GM12878 (cell line): ENCODE results near the gene ERCC1. TPM values are rescaled to one million over a fixed set of nuclear protein-coding genes. Genes with fewer than 3 reads are reported as not detected.

Experiments
- ASH2L ChIP-seq: fragments of 300-600, 200-600 bp; sonication (generic); IDR thresholded peaks from 2 replicates; pipeline ENCODE4 v1.6.1; 2017; ENCODE audit warnings: low read depth, mild to moderate bottlenecking, borderline replicate concordance
- ATF7 ChIP-seq: fragments of 450-650 bp; IDR thresholded peaks from 2 replicates; pipeline ENCODE4 v1.6.1; 2016; ENCODE audit warnings: low read depth, mild to moderate bottlenecking
- BCL11A ChIP-seq: IDR thresholded peaks from 2 replicates; pipeline ENCODE4 v1.6.1; 2011; ENCODE audit warnings: low read depth, low read length
- CHD1 ChIP-seq: IDR thresholded peaks from 2 replicates; pipeline ENCODE4 v1.6.1; 2012; ENCODE audit warnings: low read depth, low read length, improper control_type of control experiment
- FOXK2 ChIP-seq: fragments of 450-650 bp; IDR thresholded peaks from 2 replicates; pipeline ENCODE4 v1.6.1; 2017; ENCODE audit warnings: mild to moderate bottlenecking, moderate library complexity
- GABPA ChIP-seq: IDR thresholded peaks from 2 replicates; pipeline ENCODE4 v1.6.1; 2014; ENCODE audit warnings: antibody characterized with exemption, low read depth, mild to moderate bottlenecking, inconsistent platforms
- MEF2B ChIP-seq: fragments of 450-650 bp; IDR thresholded peaks from 2 replicates; pipeline ENCODE4 v1.6.1; 2018; ENCODE audit warnings: mild to moderate bottlenecking, moderate library complexity; ENCODE audit not compliant: partially characterized antibody, poor library complexity, severe bottlenecking
- NFYB ChIP-seq: IDR thresholded peaks from 2 replicates; pipeline ENCODE4 v1.6.1; 2011; ENCODE audit warnings: low read depth, mild to moderate bottlenecking, low read length, improper control_type of control experiment, moderate library complexity; ENCODE audit not compliant: insufficient read depth
- NR2C2 ChIP-seq: IDR thresholded peaks from 2 replicates; pipeline ENCODE4 v1.6.1; 2011; ENCODE audit warnings: borderline replicate concordance, low read depth; ENCODE audit not compliant: control insufficient read depth, insufficient read length
- PAX5 ChIP-seq: IDR thresholded peaks from 2 replicates; pipeline ENCODE4 v1.6.1; 2011; ENCODE audit warnings: low read depth, low read length, borderline replicate concordance
- RFX5 ChIP-seq: IDR thresholded peaks from 2 replicates; pipeline ENCODE4 v1.6.1; 2011; ENCODE audit warnings: low read depth, low read length, improper control_type of control experiment
- TCF3 ChIP-seq: IDR thresholded peaks from 2 replicates; pipeline ENCODE4 v1.6.1; 2012; ENCODE audit warnings: low read depth, mild to moderate bottlenecking, low read length, borderline replicate concordance; ENCODE audit not compliant: insufficient read depth
- ZBED1 ChIP-seq: IDR thresholded peaks from 2 replicates; pipeline ENCODE4 v1.6.1; 2016; ENCODE audit warnings: borderline replicate concordance
- polyA plus RNA-seq, 11 experiments: library from polyadenylated mRNA; depleted of rRNA in 4 of 11; unstranded in 6 of 11; stranded (reverse) in 5 of 11; fragments of >200 nt; fragmentation: Nextera tagmentation in 4 of 11; fragmentation: Illumina TruSeq in 1 of 11; extraction: Ambion mirVana in 4 of 11; extraction: Trizol in 1 of 11; gene quantifications; 1 replicate in 1 of 11; 2 replicates in 10 of 11; pipeline versions ENCODE4 v1.2.1 to v1.2.3, GENCODE V29; 2011 to 2016; ENCODE audit warnings: inconsistent platforms in 2 of 11, missing spikeins in 2 of 11, low read depth in 1 of 11
- total RNA-seq, 4 experiments: library from RNA; depleted of rRNA in 3 of 4; stranded (reverse); fragments of >200 nt in 3 of 4; fragmentation: Illumina TruSeq in 1 of 4; extraction: Trizol in 1 of 4; gene quantifications; 2 replicates each; pipeline versions ENCODE4 v1.2.1 to v1.2.3, GENCODE V29; 2013 to 2021
- TF ChIP-seq, protein P1 (sequence below): IDR thresholded peaks from 2 replicates; pipeline ENCODE4 v1.6.1; 2011; ENCODE audit warnings: borderline replicate concordance, low read depth, mild to moderate bottlenecking, moderate library complexity, low read length; ENCODE audit not compliant: insufficient read depth, poor library complexity, severe bottlenecking
- TF ChIP-seq, protein P2 (sequence below), 3 experiments: IDR thresholded peaks in 2 of 3; conservative IDR thresholded peaks in 1 of 3; 2 replicates each; pipeline ENCODE4 v1.5.1; 2011; ENCODE audit warnings: low read depth in 3 of 3, low read length in 3 of 3, mild to moderate bottlenecking in 3 of 3, control low read depth in 2 of 3, moderate library complexity in 2 of 3, inconsistent platforms in 1 of 3, mixed read lengths in 1 of 3; ENCODE audit not compliant: control insufficient read depth in 2 of 3, insufficient read depth in 1 of 3; ENCODE audit errors: extremely low read depth in 1 of 3
- TF ChIP-seq, protein P3 (sequence below): IDR thresholded peaks from 2 replicates; pipeline ENCODE4 v1.6.1; 2011; ENCODE audit warnings: borderline replicate concordance, low read depth, mild to moderate bottlenecking, moderate library complexity, mixed read lengths, low read length; ENCODE audit not compliant: insufficient read depth; ENCODE audit errors: extremely low read length
- TF ChIP-seq, protein P4 (sequence below): IDR thresholded peaks from 2 replicates; pipeline ENCODE4 v1.6.1; 2012; ENCODE audit warnings: low read depth, low read length, improper control_type of control experiment
- TF ChIP-seq, protein P5 (sequence below): IDR thresholded peaks from 2 replicates; pipeline ENCODE4 v1.6.1; 2011; ENCODE audit warnings: mild to moderate bottlenecking, low read depth, low read length, moderate library complexity; ENCODE audit not compliant: insufficient replicate concordance

Gene ERCC1
- total and polyA plus RNA-seq, 10 of the 15 experiments (the other 5 are each of a cell fraction or from before 2014, with no cell fraction given): 14.7 to 104 (median 61.1) TPM

DNA sequence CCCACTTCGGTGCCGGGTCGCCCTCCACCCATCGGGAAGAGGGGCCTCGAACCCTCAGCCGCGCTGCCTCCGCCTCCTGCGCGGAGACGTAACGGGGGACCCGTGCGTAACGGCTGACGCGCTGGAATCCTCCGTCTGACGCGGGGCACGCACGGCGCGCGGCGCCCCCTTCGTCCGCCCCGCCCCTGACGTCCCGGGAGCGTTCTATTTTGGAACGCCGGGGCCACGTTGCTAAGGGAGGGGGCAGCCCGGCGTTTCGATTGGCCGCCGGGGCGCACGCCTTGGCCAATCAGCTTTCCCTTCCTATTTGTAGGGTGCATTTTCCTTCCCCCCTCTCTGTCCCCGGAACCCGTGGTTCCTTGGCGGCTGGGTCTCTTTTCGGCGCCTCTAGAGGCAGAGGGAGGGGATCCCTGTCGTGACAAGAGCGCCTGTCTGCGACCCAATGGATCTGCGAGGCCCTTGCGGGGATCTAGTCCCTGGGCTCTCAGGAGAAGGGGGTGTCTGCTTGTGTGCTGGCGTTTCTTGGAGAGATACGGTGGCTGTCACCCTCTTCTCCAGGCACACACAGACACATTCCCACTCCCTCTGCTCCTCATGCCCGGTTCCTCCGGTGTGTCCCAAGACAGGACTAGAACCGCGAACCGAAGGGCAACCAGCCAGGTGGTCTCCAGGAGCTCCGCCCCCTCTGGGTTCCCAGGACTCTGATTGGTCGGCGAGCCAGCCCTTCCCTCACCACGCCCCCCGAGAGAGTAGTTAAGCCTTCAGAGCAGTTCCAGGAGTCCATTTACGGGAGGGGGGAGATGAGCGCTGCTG lies 45.6 kb upstream of the ERCC1 start (continued):
- TF ChIP-seq, protein P1, sequence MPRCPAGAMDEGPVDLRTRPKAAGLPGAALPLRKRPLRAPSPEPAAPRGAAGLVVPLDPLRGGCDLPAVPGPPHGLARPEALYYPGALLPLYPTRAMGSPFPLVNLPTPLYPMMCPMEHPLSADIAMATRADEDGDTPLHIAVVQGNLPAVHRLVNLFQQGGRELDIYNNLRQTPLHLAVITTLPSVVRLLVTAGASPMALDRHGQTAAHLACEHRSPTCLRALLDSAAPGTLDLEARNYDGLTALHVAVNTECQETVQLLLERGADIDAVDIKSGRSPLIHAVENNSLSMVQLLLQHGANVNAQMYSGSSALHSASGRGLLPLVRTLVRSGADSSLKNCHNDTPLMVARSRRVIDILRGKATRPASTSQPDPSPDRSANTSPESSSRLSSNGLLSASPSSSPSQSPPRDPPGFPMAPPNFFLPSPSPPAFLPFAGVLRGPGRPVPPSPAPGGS: no peak
- TF ChIP-seq TCF3 (no peak; the same call in 1 of the 2 replicates), PAX5 (peak; percentile 69; the same call in 1 of the 2 replicates), BCL11A (no peak), ZBED1 (peak; percentile 90; the same call in 1 of the 2 replicates), NR2C2 (no peak), CHD1 (no peak), MEF2B (peak; percentile 53), NFYB (peak; percentile 86), GABPA (no peak), ATF7 (no peak), FOXK2 (no peak), ASH2L (no peak), RFX5 (peak; percentile 90)
- TF ChIP-seq, protein P2, sequence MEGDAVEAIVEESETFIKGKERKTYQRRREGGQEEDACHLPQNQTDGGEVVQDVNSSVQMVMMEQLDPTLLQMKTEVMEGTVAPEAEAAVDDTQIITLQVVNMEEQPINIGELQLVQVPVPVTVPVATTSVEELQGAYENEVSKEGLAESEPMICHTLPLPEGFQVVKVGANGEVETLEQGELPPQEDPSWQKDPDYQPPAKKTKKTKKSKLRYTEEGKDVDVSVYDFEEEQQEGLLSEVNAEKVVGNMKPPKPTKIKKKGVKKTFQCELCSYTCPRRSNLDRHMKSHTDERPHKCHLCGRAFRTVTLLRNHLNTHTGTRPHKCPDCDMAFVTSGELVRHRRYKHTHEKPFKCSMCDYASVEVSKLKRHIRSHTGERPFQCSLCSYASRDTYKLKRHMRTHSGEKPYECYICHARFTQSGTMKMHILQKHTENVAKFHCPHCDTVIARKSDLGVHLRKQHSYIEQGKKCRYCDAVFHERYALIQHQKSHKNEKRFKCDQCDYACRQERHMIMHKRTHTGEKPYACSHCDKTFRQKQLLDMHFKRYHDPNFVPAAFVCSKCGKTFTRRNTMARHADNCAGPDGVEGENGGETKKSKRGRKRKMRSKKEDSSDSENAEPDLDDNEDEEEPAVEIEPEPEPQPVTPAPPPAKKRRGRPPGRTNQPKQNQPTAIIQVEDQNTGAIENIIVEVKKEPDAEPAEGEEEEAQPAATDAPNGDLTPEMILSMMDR (IDR thresholded peaks at IDR 0.05 in 2 of 3, conservative IDR thresholded peaks at IDR 0.05 in 1 of 3; ENCODE audit: control insufficient read depth in 2 of 3, extremely low read depth in 1 of 3, insufficient read depth in 1 of 3, low read depth in 3 of 3, low read length in 3 of 3): no peak
- TF ChIP-seq, protein P3, sequence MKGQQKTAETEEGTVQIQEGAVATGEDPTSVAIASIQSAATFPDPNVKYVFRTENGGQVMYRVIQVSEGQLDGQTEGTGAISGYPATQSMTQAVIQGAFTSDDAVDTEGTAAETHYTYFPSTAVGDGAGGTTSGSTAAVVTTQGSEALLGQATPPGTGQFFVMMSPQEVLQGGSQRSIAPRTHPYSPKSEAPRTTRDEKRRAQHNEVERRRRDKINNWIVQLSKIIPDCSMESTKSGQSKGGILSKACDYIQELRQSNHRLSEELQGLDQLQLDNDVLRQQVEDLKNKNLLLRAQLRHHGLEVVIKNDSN: peak; percentile 11
- TF ChIP-seq, protein P4, sequence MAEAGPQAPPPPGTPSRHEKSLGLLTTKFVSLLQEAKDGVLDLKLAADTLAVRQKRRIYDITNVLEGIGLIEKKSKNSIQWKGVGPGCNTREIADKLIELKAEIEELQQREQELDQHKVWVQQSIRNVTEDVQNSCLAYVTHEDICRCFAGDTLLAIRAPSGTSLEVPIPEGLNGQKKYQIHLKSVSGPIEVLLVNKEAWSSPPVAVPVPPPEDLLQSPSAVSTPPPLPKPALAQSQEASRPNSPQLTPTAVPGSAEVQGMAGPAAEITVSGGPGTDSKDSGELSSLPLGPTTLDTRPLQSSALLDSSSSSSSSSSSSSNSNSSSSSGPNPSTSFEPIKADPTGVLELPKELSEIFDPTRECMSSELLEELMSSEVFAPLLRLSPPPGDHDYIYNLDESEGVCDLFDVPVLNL: no peak
- TF ChIP-seq, protein P5, sequence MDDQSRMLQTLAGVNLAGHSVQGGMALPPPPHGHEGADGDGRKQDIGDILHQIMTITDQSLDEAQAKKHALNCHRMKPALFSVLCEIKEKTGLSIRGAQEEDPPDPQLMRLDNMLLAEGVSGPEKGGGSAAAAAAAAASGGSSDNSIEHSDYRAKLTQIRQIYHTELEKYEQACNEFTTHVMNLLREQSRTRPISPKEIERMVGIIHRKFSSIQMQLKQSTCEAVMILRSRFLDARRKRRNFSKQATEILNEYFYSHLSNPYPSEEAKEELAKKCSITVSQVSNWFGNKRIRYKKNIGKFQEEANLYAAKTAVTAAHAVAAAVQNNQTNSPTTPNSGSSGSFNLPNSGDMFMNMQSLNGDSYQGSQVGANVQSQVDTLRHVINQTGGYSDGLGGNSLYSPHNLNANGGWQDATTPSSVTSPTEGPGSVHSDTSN: no peak
